GM12892 (cell line): ENCODE results near the gene YARS1. TPM values are rescaled to one million over a fixed set of nuclear protein-coding genes. Genes with fewer than 3 reads are reported as not detected.

ENCODE experiments used
- DNase-seq: peaks from one replicate; pipeline ENCODE4 v3.0.0; 2011; ENCODE audit not compliant: insufficient read length
- FAIRE-seq: peaks from 2 replicates; lab custom pipeline; 2011; peaks lifted over from hg19 to GRCh38; lab: Jason Lieb, UNC
- POLR2A ChIP-seq: IDR thresholded peaks from 2 replicates; pipeline ENCODE4 v1.6.1; 2011; ENCODE audit warnings: low read depth, low read length, control low read depth
- POLR2AphosphoS5 ChIP-seq: IDR thresholded peaks from 2 replicates; pipeline ENCODE4 v1.6.1; 2011; ENCODE audit warnings: low read depth, low read length, control low read depth
- TAF1 ChIP-seq: IDR thresholded peaks from 2 replicates; pipeline ENCODE4 v1.6.1; 2011; ENCODE audit warnings: low read depth, mild to moderate bottlenecking, control low read depth, low read length, borderline replicate concordance
- polyA plus RNA-seq: library from polyadenylated mRNA; unstranded; fragments of >200 nt; gene quantifications from one replicate; pipeline ENCODE4 v1.2.1, GENCODE V29; 2012; ENCODE audit warnings: missing spikeins, inconsistent platforms; ENCODE audit not compliant: missing spikeins

YARS1 gene
- polyA plus RNA-seq, result 88.9 TPM

DNA sequence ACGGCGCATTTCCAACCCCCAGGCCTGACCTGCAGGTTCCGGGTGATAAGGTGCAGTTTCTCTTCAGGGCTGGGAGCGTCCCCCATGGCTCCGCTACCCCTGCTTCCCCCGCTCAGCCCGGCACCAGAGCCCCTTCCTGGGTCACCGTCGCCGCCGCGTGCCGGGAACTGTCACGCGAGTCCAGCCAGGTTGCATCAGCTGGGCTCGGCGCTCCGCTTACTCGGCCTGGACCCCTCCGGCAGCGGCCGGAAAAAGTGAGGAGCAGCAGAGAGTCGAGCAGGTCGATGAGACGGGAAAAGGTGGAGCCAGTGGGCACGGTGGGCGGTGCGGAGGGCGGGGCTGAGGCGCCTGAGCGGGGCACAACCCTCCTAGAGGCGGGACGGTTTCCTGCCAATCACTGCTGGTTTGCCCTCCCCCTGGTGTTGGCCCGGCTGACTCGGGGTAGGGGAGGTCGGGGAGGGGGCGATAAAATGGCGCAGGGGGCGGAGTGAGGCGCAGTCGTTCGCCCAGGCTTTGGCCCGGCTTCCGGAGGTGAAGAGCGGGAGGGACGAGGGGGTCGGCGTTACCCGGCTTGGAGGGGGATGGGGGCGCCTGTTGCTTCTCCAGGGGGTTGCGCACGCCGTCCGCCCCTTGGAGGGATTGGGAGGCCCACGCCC, at the start of gene YARS1, which contains the start of gene S100PBP:
TSS of gene YARS1 (minus strand) at position 200 of the 656 bp plus-strand sequence. CDS start at position 86, 114 bp downstream.
TSS of gene S100PBP (plus strand) at position 495 of the 656 bp plus-strand sequence. CDS start 8,447 bp downstream, outside the sequence.
- DNase-seq, result peak; percentile 91
- TF ChIP-seq POLR2A (peak; percentile 67; the same call in 1 of the 2 replicates), POLR2AphosphoS5 (peak; percentile 6), TAF1 (peak; percentile 65)

DNA sequence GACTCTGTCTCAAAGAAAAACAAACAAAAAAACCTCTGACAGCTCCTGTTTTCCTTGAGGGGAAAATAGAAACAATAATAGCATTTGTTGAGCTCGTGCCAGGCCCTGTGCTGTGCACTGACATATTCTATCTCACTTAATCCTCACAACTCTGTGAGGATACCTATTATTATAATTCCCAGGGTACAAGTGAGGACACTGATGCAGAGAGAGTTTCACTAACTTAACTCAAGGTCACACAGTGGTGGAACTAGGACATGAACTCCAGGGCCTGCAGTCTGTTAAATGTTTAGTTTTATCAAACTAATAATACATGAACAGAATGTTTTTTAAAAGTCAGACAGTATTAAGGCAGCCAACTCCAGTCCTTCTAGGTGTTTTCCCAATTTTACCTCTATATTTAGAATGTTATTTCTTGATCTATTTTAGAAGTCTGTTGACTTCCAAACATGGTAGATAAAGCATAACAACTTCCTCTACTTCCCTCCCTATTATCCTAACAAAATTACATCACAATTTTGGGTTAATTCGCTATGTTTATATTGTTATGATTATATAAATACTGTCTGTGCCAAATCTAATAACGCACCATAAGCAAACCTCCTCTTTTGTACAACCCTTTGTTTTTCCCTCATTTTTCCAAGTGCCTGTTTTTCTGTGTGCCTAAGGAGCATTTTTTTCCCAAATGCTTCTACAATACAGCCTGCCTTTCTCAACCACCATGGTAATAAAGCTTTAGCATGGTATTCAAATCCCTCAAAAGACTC, 48.7 kb upstream of the YARS1 start:
- DNase-seq (no peak), FAIRE-seq (no peak)
- TF ChIP-seq POLR2A (no peak), TAF1 (no peak), POLR2AphosphoS5 (no peak)

More for the DNA sequence above, at the start of gene YARS1, which contains the start of gene S100PBP:
- FAIRE-seq, result peak; percentile 94

DNA sequence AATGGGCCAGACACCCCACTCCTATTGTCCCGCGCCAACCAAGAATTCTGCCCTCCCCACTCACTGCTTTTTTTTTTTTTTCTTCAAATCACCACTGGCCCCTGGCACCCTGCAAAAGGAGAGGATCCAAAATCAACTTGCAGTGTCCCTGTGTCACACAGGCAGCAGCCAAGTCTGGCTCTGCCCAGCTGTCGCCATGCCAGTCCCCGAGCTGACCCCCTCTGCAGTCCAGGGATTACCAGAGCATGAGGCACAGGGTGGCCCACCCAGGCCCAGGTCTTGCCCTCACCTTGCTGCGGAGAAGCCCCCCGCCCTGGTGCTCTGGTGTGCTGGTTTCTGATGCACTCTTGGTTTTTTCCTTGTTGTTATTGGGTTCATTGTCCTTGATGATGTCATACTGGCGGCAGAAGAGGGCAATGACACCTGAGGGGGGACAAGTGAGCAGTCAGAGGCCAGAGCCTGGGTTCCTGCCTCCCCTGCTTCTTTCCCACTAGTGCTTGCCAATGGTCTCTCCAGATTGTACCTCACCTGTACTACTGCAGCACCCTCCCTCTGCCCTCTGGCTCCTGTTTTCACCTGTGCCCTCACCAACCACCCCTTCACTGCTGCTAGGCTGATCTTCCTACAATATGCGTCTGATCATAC, 47.3 kb upstream of the YARS1 start:
- no peak for TF ChIP-seq TAF1
- no peak for TF ChIP-seq POLR2A
- TF ChIP-seq POLR2AphosphoS5, result no peak
- FAIRE-seq, result no peak
- no peak for DNase-seq

DNA sequence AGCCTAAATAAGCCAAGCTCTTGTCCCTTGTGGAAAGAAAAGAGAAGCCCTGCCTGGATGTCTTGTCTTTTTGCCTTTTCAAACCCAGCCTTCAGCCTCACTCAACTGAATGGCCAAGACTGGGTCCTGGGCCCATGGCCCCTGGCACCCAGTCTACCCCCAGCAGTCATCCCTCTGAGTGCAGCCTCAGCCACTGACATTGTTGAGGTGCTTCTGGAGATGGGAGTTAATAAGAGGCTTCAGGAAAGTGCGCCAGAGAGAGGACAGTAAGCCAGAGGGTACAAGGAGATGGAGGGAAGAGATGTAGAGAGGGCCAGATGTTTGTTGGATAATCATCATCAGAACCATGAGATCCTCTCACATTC, 46.7 kb upstream of the YARS1 start:
- FAIRE-seq (no peak), DNase-seq (no peak)
- no peak for TF ChIP-seq TAF1
- no peak for TF ChIP-seq POLR2AphosphoS5
- TF ChIP-seq POLR2A, result no peak

DNA sequence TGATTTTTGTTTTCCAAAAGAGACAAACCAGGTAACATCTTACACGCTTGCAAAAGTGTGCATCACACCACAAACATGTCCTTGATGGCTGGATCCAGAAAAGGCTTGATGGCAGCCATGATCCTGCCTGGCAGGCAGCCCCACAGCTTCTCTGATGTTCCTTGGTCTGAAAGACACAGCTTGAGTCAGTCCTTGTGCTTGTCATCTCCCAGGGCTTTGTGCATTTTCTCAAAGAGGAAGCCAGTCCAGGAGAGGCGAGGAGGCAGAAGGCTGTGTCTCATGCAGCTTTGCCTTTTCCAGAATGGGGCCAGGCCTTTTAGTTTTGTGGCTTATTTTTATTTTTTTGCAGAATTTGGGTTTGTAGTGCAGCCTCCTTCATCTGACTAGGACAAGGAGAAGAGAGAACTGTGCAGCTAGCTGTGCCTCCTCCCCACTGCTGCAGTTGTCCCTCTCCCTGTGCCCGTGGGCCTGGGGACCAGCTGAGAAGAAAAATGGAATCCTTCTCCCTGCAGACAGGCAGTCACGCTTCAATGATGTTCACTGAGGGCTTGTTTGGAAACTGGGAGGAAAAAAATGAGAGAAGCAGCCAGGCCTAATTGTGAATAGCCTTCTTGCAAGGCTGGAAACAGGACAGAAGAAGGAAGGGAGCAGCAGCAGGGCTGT, 46.2 kb upstream of the YARS1 start:
- DNase-seq (no peak), FAIRE-seq (no peak)
- no peak for TF ChIP-seq TAF1
- TF ChIP-seq POLR2A, result no peak
- no peak for TF ChIP-seq POLR2AphosphoS5

DNA sequence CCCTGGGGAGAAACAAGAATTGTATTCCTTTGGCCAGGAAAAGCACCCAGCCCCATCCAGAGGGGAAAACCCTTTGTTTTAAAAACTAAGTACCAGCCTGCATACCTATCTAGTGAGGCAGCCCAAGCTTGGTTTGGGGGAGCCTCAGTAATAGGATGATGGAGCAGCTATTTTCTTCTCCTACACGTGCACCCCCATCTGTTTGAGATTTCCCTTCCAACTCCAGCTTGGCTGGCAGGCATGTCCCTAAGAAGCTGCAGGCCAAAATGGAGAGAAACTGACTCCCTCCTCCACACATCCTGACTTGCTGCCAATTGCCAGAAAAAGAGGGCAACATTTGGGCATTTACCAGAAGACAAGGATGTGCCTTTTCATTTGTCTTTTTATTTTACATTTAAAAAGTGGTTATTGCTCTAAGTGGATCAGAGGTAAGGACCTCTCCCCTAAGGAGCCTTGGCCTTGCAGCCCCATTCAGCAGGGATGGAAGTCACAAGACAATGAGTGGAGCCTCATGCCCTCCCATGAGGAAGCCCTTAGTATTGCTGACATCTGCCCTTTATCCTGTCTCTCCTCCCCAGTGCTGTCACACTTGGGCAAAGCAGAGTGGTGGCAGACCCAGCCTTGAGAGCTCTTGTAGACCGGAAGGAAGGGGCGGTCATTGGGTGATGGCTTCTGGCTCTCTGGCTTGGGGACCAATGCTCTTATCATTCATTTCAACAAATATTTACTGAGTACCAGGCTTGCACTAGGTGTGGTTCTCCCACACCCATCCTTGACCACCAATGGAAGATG, 44.9 kb upstream of the YARS1 start:
- FAIRE-seq, result no peak
- TF ChIP-seq POLR2AphosphoS5 (no peak), TAF1 (no peak), POLR2A (no peak)
- no peak for DNase-seq

DNA sequence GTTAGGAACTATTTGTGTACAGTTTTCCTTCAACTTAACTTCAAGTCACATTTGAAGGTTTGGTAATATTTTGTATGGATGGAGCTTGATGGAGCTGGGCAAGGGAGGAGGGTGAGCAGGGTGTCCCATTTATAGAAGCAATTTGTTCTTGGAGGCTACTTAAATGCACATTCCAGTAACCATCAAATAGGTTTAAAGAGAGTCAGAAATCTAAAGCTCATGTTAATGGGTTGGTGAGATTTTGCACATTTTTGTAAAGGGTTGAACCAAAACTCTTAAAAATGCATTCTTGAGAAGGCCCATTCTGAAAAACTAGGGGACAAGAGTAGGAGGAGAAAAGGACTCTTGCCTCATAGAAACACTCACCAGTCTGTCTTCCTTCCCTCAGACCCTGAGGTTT, 43.4 kb upstream of the YARS1 start:
- TF ChIP-seq POLR2AphosphoS5, result no peak
- no peak for TF ChIP-seq POLR2A
- no peak for TF ChIP-seq TAF1
- DNase-seq (no peak), FAIRE-seq (no peak)

DNA sequence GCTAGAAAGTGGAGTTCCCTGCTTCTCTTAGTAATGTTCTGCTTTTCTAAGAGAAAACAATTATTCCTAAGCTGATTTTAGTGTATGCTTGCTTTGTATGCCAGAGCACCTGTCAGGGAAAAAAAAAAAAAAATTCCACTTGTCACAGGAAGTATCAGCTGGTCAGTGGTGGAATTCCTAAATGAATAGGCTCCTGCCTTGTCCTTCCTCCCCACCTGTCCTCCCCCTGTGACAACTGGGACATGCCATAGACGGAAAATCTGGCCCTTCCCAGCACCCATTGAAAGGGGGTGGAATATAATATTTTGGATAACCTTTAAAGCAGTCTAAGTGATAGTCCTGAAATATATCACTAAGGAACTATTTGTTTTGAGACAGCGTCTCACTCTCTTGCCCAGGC, 42.8 kb upstream of the YARS1 start:
- TF ChIP-seq POLR2AphosphoS5, result no peak
- no peak for TF ChIP-seq POLR2A
- FAIRE-seq, result no peak

DNA sequence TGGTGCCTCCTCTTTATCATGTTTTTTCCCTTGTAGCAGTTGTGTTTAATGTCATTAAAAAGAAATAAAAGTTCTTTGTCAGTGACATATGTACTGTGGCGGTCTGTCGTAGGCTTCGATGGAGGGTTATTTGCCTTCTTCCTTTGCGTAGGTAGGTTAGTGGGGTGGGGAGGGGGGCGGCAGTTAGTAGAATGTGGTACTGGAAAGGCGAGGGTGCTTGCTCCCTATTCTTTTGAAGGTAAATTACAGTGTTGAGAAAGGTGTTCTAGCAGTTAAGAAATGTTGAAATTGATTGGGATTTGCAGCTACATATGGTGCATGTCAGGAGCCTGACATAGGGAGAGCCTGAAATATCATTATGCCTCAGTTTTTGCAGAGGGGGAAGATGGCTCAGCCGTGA, 41.6 kb upstream of the YARS1 start:
- no peak for FAIRE-seq
- TF ChIP-seq TAF1 (no peak), POLR2A (no peak), POLR2AphosphoS5 (no peak)
- DNase-seq, result no peak

More for the DNA sequence above, 42.8 kb upstream of the YARS1 start:
- no peak for DNase-seq

DNA sequence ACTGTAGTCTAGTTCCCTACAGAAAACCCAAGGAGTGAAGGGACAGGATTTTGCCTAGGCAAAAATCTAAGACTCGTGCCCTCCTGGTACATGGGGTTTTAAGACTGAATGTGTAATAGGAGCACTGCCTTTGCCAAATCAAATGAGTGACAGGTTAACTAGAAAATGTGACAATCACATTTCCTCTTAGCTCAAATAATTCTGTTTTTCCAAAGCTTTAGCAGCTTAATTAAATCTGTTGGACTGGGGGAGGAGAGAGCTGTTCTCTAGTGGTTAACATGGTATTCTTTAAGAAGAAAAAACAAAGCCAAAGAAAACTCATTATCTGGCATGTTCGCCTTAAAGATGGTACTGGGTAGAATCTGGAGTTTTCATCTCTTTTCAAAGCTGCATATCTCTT, 41.0 kb upstream of the YARS1 start:
- no peak for FAIRE-seq
- no peak for DNase-seq
- TF ChIP-seq POLR2A (no peak), TAF1 (no peak), POLR2AphosphoS5 (no peak)
